ENCODE results near the gene ENOPH1. TPM values are rescaled to one million over a fixed set of nuclear protein-coding genes. Genes with fewer than 3 reads are reported as not detected.
A peak's percentile ranks its signal among the peaks of the same experiment; 100 is the strongest.

ENOPH1 gene
- total RNA-seq, 3 donors from 2014 or later, result 15.6 to 22.7 (median 19.9) TPM

GRCh38 chr4:82429728-82430192 lies 630 bp upstream of the ENOPH1 start:
- intact Hi-C loops (cut with DNase I, micrococcal nuclease), result loop anchor here (10.0 kb wide), 1 partner anchor 55 kb away; the partner anchor contains the start of gene HNRNPD (in 2 of the 2)
- ATAC-seq (peak; percentile 49), DNase-seq (no peak)
- Histone ChIP-seq H3K9me3 (no peaks in the 10 kb centered on the region), H3K4me3 (peak overlapping the region; percentile 70), H3K4me1 (ENCODE audit: low read depth) (peaks cover 27% of the 10 kb centered on the region), H3K36me3 (ENCODE audit: low read depth) (no peaks in the 10 kb centered on the region)
- no peak for TF ChIP-seq CTCF (IDR thresholded peaks at IDR 0.05)

- peak; percentile 33 for ATAC-seq
- Histone ChIP-seq H3K4me1 (ENCODE audit: low read depth) (peaks cover 25% of the 10 kb centered on the region), H3K36me3 (ENCODE audit: low read depth) (no peaks in the 10 kb centered on the region), H3K9me3 (no peaks in the 10 kb centered on the region), H3K4me3 (peak overlapping the region; percentile 70)
- no peak for TF ChIP-seq CTCF (IDR thresholded peaks at IDR 0.05)
- intact Hi-C loops (cut with DNase I, micrococcal nuclease), result no loop called here
- DNase-seq, result peak; percentile 59 to 76 (median 73)
Observed at GRCh38 chr4:82430964-82431745, 765 bp downstream of the ENOPH1 start.

- no peak for DNase-seq
- TF ChIP-seq CTCF (IDR thresholded peaks at IDR 0.05), result no peak
- H3K4me3 ChIP-seq, result no peak overlapping the region
- ATAC-seq, result no peak
- H3K9me3 ChIP-seq, result no peaks in the 10 kb centered on the region
- H3K4me1 ChIP-seq (ENCODE audit: low read depth), result peaks cover 18% of the 10 kb centered on the region
- intact Hi-C loops (cut with DNase I, micrococcal nuclease), result no loop called here
- no peaks in the 10 kb centered on the region for H3K36me3 ChIP-seq (ENCODE audit: low read depth)
Observed at GRCh38 chr4:82431831-82432230, 1.4 kb downstream of the ENOPH1 start.

GRCh38 chr4:82432596-82432995 lies 2.2 kb downstream of the ENOPH1 start:
- ATAC-seq, result no peak
- no peak for DNase-seq
- Histone ChIP-seq H3K9me3 (no peaks in the 10 kb centered on the region), H3K4me3 (no peak overlapping the region), H3K36me3 (ENCODE audit: low read depth) (no peaks in the 10 kb centered on the region), H3K4me1 (ENCODE audit: low read depth) (peaks cover 11% of the 10 kb centered on the region)
- intact Hi-C loops (cut with DNase I, micrococcal nuclease), result no loop called here
- no peak for TF ChIP-seq CTCF (IDR thresholded peaks at IDR 0.05)

GRCh38 chr4:82433791-82434190 lies 3.4 kb downstream of the ENOPH1 start:
- ATAC-seq (no peak), DNase-seq (no peak)
- intact Hi-C loops (cut with DNase I, micrococcal nuclease), result no loop called here
- TF ChIP-seq CTCF (IDR thresholded peaks at IDR 0.05), result no peak
- H3K36me3 ChIP-seq (ENCODE audit: low read depth), result no peaks in the 10 kb centered on the region
- H3K4me3 ChIP-seq, result no peak overlapping the region
- H3K4me1 ChIP-seq (ENCODE audit: low read depth), result peaks cover 7% of the 10 kb centered on the region
- no peaks in the 10 kb centered on the region for H3K9me3 ChIP-seq
